ENCODE results near the gene REXO4.

GRCh38 chr9:133460405-133461175, 42.8 kb upstream of the REXO4 start:
- TF ChIP-seq CTCF (IDR thresholded peaks at IDR 0.05; ENCODE audit: low read depth, low read length) (no peak), MAX (IDR thresholded peaks at IDR 0.05; ENCODE audit: low read depth, low read length) (no peak), POLR2A (IDR thresholded peaks at IDR 0.05; ENCODE audit: extremely low read depth, insufficient read length) (no peak)
